Measurements from ENCODE around the gene DNAJB4. TPM values are rescaled to one million over a fixed set of nuclear protein-coding genes. Genes with fewer than 3 reads are reported as not detected.

The DNAJB4 gene
- total RNA-seq, 1 experiment from 2014 or later: 45.5 TPM

DNA sequence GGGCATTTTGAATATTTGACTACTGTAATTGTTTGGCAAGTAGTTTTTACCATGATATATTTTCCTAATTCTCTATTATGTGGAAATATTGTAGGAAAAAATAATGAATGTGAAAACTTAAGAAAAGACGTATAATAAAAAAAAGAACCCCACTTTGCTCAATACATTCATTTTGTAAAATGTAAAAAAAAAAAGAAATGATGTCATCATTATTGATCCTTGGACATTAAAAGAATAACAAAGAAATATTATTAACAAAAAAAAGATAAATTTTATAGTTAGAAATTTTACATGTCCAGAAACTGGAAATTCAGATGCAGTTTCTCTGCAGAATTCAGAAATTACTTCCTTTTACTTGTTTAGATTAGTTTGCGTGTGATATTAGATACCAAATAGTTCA is 46.3 kb downstream of the DNAJB4 start:
- H4K20me1 ChIP-seq (ENCODE audit: insufficient read depth): no peaks in the 10 kb centered on the region
- CTCF ChIA-PET: no interaction called here
- H3K79me2 ChIP-seq (ENCODE audit: low read depth): no peaks in the 10 kb centered on the region
- no peak for TF ChIP-seq CTCF (conservative IDR thresholded peaks at IDR 0.05)
- no peak for TF ChIP-seq EZH2 (IDR thresholded peaks at IDR 0.05; ENCODE audit: low read depth)
- POLR2A ChIA-PET (ENCODE audit: unreplicated experiment): no interaction called here
- no peaks in the 10 kb centered on the region for H3K27me3 ChIP-seq (ENCODE audit: insufficient read depth, low read depth)
- no peaks in the 10 kb centered on the region for H3K4me1 ChIP-seq (replicated peaks; ENCODE audit: insufficient read depth)
- H3K9me3 ChIP-seq (ENCODE audit: insufficient read depth, low read depth): no peaks in the 10 kb centered on the region
- intact Hi-C loops (cut with micrococcal nuclease; ENCODE audit: unreplicated experiment): no loop called here
- no peak for DNase-seq
- H3K27ac ChIP-seq: no peak overlapping the region
- no peaks in the 10 kb centered on the region for H3K36me3 ChIP-seq (ENCODE audit: low read depth)
- no peak overlapping the region for H3K4me3 ChIP-seq
- no peak overlapping the region for H3K4me2 ChIP-seq
- no peak overlapping the region for H2AFZ ChIP-seq
- no TSS peak for BruUV-seq (replicated peaks)
- H3F3A ChIP-seq (ENCODE audit: insufficient read depth, low read depth): no peaks in the 10 kb centered on the region
- no peaks in the 10 kb centered on the region for H3K9me2 ChIP-seq (ENCODE audit: insufficient read depth)

GRCh38 chr1:78052685-78053405 is 48.1 kb downstream of the DNAJB4 start:
- H3K4me2 ChIP-seq: no peak overlapping the region
- no peak for DNase-seq
- H3K79me2 ChIP-seq (ENCODE audit: low read depth): no peaks in the 10 kb centered on the region
- H3K4me1 ChIP-seq (replicated peaks; ENCODE audit: insufficient read depth): no peaks in the 10 kb centered on the region
- TF ChIP-seq CTCF (conservative IDR thresholded peaks at IDR 0.05) (no peak), EZH2 (IDR thresholded peaks at IDR 0.05; ENCODE audit: low read depth) (no peak)
- no peaks in the 10 kb centered on the region for H3F3A ChIP-seq (ENCODE audit: insufficient read depth, low read depth)
- no peaks in the 10 kb centered on the region for H3K9me3 ChIP-seq (ENCODE audit: insufficient read depth, low read depth)
- no peak overlapping the region for H3K27ac ChIP-seq
- BruUV-seq (replicated peaks): no TSS peak
- no peak overlapping the region for H3K4me3 ChIP-seq
- H4K20me1 ChIP-seq (ENCODE audit: insufficient read depth): no peaks in the 10 kb centered on the region
- H3K27me3 ChIP-seq (ENCODE audit: insufficient read depth, low read depth): no peaks in the 10 kb centered on the region
- intact Hi-C loops (cut with micrococcal nuclease; ENCODE audit: unreplicated experiment): no loop called here
- no peak overlapping the region for H2AFZ ChIP-seq
- ChIA-PET POLR2A (ENCODE audit: unreplicated experiment) (interaction anchor here (0.6 kb wide), 1 partner anchor 49 kb away, joined by 3 read pairs; no protein-coding TSS in a partner anchor), CTCF (no interaction called here)
- no peaks in the 10 kb centered on the region for H3K36me3 ChIP-seq (ENCODE audit: low read depth)
- H3K9me2 ChIP-seq (ENCODE audit: insufficient read depth): no peaks in the 10 kb centered on the region

- no peaks in the 10 kb centered on the region for H3F3A ChIP-seq (ENCODE audit: insufficient read depth, low read depth)
- H3K27ac ChIP-seq: no peak overlapping the region
- H3K36me3 ChIP-seq (ENCODE audit: low read depth): no peaks in the 10 kb centered on the region
- POLR2A ChIA-PET (ENCODE audit: unreplicated experiment): no interaction called here
- intact Hi-C loops (cut with micrococcal nuclease; ENCODE audit: unreplicated experiment): no loop called here
- H3K9me2 ChIP-seq (ENCODE audit: insufficient read depth): no peaks in the 10 kb centered on the region
- H2AFZ ChIP-seq: no peak overlapping the region
- H4K20me1 ChIP-seq (ENCODE audit: insufficient read depth): no peaks in the 10 kb centered on the region
- no peaks in the 10 kb centered on the region for H3K27me3 ChIP-seq (ENCODE audit: insufficient read depth, low read depth)
- DNase-seq: no peak
- H3K4me3 ChIP-seq: no peak overlapping the region
- H3K79me2 ChIP-seq (ENCODE audit: low read depth): no peaks in the 10 kb centered on the region
- H3K9me3 ChIP-seq (ENCODE audit: insufficient read depth, low read depth): no peaks in the 10 kb centered on the region
- no peak overlapping the region for H3K4me2 ChIP-seq
- TF ChIP-seq CTCF (conservative IDR thresholded peaks at IDR 0.05): no peak
- no peak for TF ChIP-seq EZH2 (IDR thresholded peaks at IDR 0.05; ENCODE audit: low read depth)
- BruUV-seq (replicated peaks): no TSS peak
- H3K4me1 ChIP-seq (replicated peaks; ENCODE audit: insufficient read depth): no peaks in the 10 kb centered on the region
- CTCF ChIA-PET: no interaction called here
Measured at GRCh38 chr1:78053498-78053897, 48.8 kb downstream of the DNAJB4 start.
